Prostate gland (tissue), 2 donors: Measurements from ENCODE around the gene SLC44A3. TPM values are rescaled to one million over a fixed set of nuclear protein-coding genes. Genes with fewer than 3 reads are reported as not detected.

Experiments used
- DNase-seq: peaks from one replicate; pipeline ENCODE4 v3.0.0-alpha.2; 2019; ENCODE audit warnings: low spot score
- H3K27ac ChIP-seq, 2 donors: fragments of 200-600 bp; sonication (generic); 2 replicates each; pipeline ENCODE4 v1.5.1; 2017 to 2019
- H3K27me3 ChIP-seq: fragments of 200-600 bp; sonication (generic); replicated peaks from 2 replicates; pipeline ENCODE4 v1.5.1; 2019; ENCODE audit not compliant: insufficient read depth
- H3K36me3 ChIP-seq, 2 donors: fragments of 200-600 bp; sonication (generic); 1 replicate in 1 of 2; 2 replicates in 1 of 2; pipeline versions ENCODE4 v1.5.1 to v1.8.1; 2017 to 2019
- H3K4me1 ChIP-seq: fragments of 200-600 bp; sonication (generic); replicated peaks from 2 replicates; pipeline ENCODE4 v1.5.1; 2019
- H3K4me3 ChIP-seq, 2 donors: fragments of 200-600 bp; sonication (generic); 2 replicates each; pipeline ENCODE4 v1.5.1; 2017 to 2019
- H3K9me3 ChIP-seq: fragments of 200-600 bp; sonication (generic); 2 replicates; pipeline ENCODE4 v1.5.1; 2017
- POLR2A ChIP-seq: fragments of 450-650 bp; IDR thresholded peaks from one replicate; pipeline ENCODE4 v1.6.1; 2016; ENCODE audit warnings: antibody characterized with exemption, mild to moderate bottlenecking
- POLR2AphosphoS5 ChIP-seq: sonication (generic); formaldehyde crosslinking; IDR thresholded peaks from one replicate; pipeline ENCODE4 v1.6.1; 2017; ENCODE audit warnings: antibody characterized with exemption
- WGBS: methylation state at CpG from one replicate; pipeline ENCODE4 v1.1.5; 2018; 5-methylcytosine and 5-hydroxymethylcytosine counted together
- intact Hi-C: fragments of 100-400 bp; cut with DNase I; formaldehyde crosslinking; loops from one replicate; pipeline ENCODE4 v1.14.2; 2022
- total RNA-seq, 2 donors: library from RNA; depleted of rRNA; stranded (reverse); fragments of >200 nt; gene quantifications; one replicate each; pipeline ENCODE4 v1.1.0, GENCODE V29; 2016
- TF ChIP-seq, protein P1 (sequence below), 4 experiments: fragments of 200-600 bp in 2 of 4; fragments of 450-650 bp in 2 of 4; sonication (generic) in 2 of 4; IDR thresholded peaks; 1 replicate in 3 of 4; 2 replicates in 1 of 4; pipeline ENCODE4 v1.5.1; 2016 to 2019; ENCODE audit warnings: antibody characterized with exemption in 4 of 4, mild to moderate bottlenecking in 2 of 4, moderate library complexity in 2 of 4

The SLC44A3 gene
- total RNA-seq, 2 donors from 2014 or later = 15.4 to 16.2 TPM

DNA sequence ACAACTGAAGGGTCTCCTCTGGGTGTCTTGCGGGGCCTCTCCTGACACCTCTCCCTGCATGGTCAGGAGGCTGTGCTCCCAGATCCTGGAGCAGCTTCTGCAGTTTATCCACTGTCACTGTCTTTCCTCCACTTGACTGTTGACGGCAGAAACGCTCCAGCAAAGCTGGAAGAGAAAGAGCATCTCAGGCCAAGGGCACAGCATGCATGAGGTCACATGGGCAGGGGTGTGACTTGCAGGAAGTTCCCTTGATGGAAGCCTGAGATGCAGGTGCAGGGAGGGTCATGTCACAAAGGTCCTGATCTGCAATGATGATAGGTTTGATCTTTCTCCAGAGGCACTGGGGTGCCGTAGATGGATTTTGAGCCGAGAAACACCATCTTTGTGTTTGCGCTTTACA is 23.3 kb downstream of the SLC44A3 start:
- WGBS = 96% methylated on average over 6 of the region's 6 CpGs
- no peak for DNase-seq

DNA sequence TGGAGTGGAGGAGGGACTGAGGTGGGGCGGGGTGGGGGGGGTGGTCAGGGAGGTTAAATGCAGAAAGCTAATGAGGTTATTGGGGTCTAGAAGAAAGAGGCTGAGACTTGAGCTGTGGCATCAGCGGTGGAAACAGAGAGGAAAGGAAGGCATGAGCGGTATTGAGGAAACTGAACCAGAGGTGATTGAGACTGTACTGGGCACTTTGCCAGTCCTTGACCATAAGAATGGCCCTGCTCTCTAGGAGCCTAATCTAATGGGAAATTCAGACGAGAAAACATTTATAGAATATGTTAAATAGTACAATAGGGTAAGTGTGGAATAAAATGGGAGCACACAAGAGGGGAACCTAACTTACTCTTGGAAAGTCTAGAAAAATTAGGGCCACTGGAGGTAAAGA is 23.7 kb downstream of the SLC44A3 start:
- Histone ChIP-seq H3K9me3 (no peaks in the 10 kb centered on the region), H3K4me1 (no peaks in the 10 kb centered on the region), H3K27ac (no peak overlapping the region), H3K4me3 (no peak overlapping the region), H3K36me3 (no peaks in the 10 kb centered on the region), H3K27me3 (no peaks in the 10 kb centered on the region)
- TF ChIP-seq, protein P1, sequence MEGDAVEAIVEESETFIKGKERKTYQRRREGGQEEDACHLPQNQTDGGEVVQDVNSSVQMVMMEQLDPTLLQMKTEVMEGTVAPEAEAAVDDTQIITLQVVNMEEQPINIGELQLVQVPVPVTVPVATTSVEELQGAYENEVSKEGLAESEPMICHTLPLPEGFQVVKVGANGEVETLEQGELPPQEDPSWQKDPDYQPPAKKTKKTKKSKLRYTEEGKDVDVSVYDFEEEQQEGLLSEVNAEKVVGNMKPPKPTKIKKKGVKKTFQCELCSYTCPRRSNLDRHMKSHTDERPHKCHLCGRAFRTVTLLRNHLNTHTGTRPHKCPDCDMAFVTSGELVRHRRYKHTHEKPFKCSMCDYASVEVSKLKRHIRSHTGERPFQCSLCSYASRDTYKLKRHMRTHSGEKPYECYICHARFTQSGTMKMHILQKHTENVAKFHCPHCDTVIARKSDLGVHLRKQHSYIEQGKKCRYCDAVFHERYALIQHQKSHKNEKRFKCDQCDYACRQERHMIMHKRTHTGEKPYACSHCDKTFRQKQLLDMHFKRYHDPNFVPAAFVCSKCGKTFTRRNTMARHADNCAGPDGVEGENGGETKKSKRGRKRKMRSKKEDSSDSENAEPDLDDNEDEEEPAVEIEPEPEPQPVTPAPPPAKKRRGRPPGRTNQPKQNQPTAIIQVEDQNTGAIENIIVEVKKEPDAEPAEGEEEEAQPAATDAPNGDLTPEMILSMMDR (IDR thresholded peaks at IDR 0.05) = no peak
- TF ChIP-seq POLR2A (no peak), POLR2AphosphoS5 (no peak)
- DNase-seq = no peak
- WGBS = 86% methylated on average over 4 of the region's 4 CpGs
- intact Hi-C loops = no loop called here

More for the DNA sequence above, 23.3 kb downstream of the SLC44A3 start:
- H3K27ac ChIP-seq = no peak overlapping the region
- H3K4me1 ChIP-seq = no peaks in the 10 kb centered on the region
- intact Hi-C loops = no loop called here
- H3K9me3 ChIP-seq = no peaks in the 10 kb centered on the region
- TF ChIP-seq, protein P1 (IDR thresholded peaks at IDR 0.05) = no peak
- no peak for TF ChIP-seq POLR2AphosphoS5
- TF ChIP-seq POLR2A = no peak
- no peaks in the 10 kb centered on the region for H3K27me3 ChIP-seq
- no peaks in the 10 kb centered on the region for H3K36me3 ChIP-seq
- no peak overlapping the region for H3K4me3 ChIP-seq

DNA sequence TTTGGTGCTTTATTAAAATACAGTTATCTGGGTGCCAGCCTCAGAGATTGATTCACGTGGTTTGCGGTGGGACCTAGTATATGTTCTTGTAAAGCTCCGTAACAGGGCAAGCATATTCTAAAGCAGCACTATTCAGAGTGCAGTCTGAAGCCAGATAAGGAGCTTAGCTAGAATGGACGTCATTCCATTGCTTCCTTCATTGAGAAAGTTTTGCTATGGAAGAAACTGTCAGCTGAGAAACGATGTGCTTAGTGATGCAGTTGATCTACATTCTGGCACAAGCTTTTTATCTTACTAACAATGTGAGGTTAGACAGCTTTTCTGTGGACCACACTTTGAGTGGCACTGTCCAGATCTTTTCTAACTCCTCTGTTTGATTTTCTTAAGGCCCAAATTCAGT is 26.2 kb downstream of the SLC44A3 start:
- WGBS = 92% methylated on average over 5 of the region's 5 CpGs
- Histone ChIP-seq H3K9me3 (no peaks in the 10 kb centered on the region), H3K4me3 (no peak overlapping the region), H3K36me3 (no peaks in the 10 kb centered on the region), H3K27me3 (no peaks in the 10 kb centered on the region), H3K4me1 (no peaks in the 10 kb centered on the region), H3K27ac (no peak overlapping the region)
- intact Hi-C loops = no loop called here
- no peak for TF ChIP-seq POLR2AphosphoS5
- TF ChIP-seq, protein P1 (IDR thresholded peaks at IDR 0.05) = no peak
- no peak for DNase-seq

DNA sequence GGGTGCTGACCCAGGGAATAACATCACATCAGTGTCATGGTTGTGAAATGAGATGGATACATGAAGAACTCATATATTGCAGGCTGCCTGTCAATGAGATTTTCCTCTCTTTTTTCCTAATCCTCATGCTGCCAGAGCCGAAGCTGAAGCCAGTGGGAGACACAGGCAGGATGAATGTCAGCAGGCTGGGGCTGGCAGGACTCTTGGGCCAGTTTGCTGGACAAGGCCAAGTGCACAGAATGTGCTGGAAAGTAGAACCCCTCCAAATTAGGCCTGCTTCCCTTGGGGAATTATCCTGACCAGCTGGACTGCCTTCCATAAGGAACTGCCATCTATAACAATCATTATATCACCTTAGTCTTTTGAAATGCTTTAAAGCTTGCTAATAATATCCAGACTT is 31.4 kb downstream of the SLC44A3 start:
- H3K27me3 ChIP-seq = no peaks in the 10 kb centered on the region
- no peaks in the 10 kb centered on the region for H3K9me3 ChIP-seq
- no peaks in the 10 kb centered on the region for H3K36me3 ChIP-seq
- no peaks in the 10 kb centered on the region for H3K4me1 ChIP-seq
- intact Hi-C loops = loop anchor here (5.0 kb wide), 2 partner anchors 171 to 381 kb away; partner anchors contain the start of gene RWDD3
- TF ChIP-seq, protein P1 (IDR thresholded peaks at IDR 0.05) = no peak
- no peak for TF ChIP-seq POLR2AphosphoS5
- TF ChIP-seq POLR2A = no peak
- H3K4me3 ChIP-seq = no peak overlapping the region
- H3K27ac ChIP-seq = no peak overlapping the region
- DNase-seq = no peak
- 50% methylated on average over 1 of the region's 1 CpG for WGBS

DNA sequence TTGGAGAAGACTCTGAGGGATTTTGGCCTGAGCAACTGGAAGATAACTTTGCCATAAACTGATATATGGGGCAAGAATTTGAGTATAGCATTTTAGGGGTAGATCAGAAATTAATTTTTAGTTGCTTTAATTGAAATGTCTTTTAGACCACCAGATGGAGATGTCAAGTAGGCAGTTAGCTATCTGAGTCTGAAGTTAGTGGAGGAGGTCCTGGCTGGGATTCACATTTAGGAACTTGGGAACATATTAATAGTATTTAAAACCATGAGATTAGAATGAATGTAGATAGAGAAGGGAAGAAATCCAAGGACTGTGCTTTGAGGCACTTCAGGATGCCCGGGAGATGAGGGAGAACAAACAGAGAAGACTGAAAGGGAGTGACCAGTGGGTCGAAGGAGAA is 32.6 kb downstream of the SLC44A3 start:
- WGBS = 47% methylated on average over 2 of the region's 2 CpGs
- Histone ChIP-seq H3K9me3 (no peaks in the 10 kb centered on the region), H3K4me1 (no peaks in the 10 kb centered on the region), H3K27me3 (no peaks in the 10 kb centered on the region), H3K36me3 (no peaks in the 10 kb centered on the region), H3K4me3 (no peak overlapping the region), H3K27ac (no peak overlapping the region)
- TF ChIP-seq POLR2A = no peak
- TF ChIP-seq POLR2AphosphoS5 = no peak
- TF ChIP-seq, protein P1 (IDR thresholded peaks at IDR 0.05) = peak in 1 of 4 experiments; percentile 4
- DNase-seq = no peak
- intact Hi-C loops = loop anchor here (5.0 kb wide), 2 partner anchors 170 to 380 kb away; partner anchors contain the start of gene RWDD3
